HG03558 (cell line): ENCODE data around the gene DNM3.

Source experiments
- ATAC-seq: cut with Tn5 transposase; IDR thresholded peaks from one replicate; pipeline ENCODE4 v1.9.1; 2021; ENCODE audit warnings: moderate number of reproducible peaks; ENCODE audit not compliant: unreplicated experiment; ENCODE audit errors: extremely low read depth

Gene DNM3

GRCh38 chr1:172203135-172203823 lies 362.0 kb downstream of the DNM3 start:
- ATAC-seq = no peak

GRCh38 chr1:172203902-172204301 lies 362.6 kb downstream of the DNM3 start:
- no peak for ATAC-seq

GRCh38 chr1:172206256-172206655 lies 365.0 kb downstream of the DNM3 start:
- no peak for ATAC-seq

- ATAC-seq = no peak
Observed at GRCh38 chr1:172208635-172209034, 367.3 kb downstream of the DNM3 start.

- ATAC-seq = no peak
Observed at GRCh38 chr1:172211221-172211620, 369.9 kb downstream of the DNM3 start.

- no peak for ATAC-seq
Observed at GRCh38 chr1:172212124-172212523, 370.8 kb downstream of the DNM3 start.

GRCh38 chr1:172215006-172215405 lies 373.7 kb downstream of the DNM3 start:
- ATAC-seq = no peak

GRCh38 chr1:172219966-172220365 lies 378.7 kb downstream of the DNM3 start:
- ATAC-seq = no peak

- ATAC-seq = no peak
Observed at GRCh38 chr1:172220376-172220775, 379.1 kb downstream of the DNM3 start.

GRCh38 chr1:172221436-172221835 lies 380.1 kb downstream of the DNM3 start:
- ATAC-seq = no peak

GRCh38 chr1:172224871-172225270 lies 383.6 kb downstream of the DNM3 start:
- ATAC-seq = no peak

GRCh38 chr1:172229942-172230341 lies 388.6 kb downstream of the DNM3 start:
- no peak for ATAC-seq

GRCh38 chr1:172230526-172230925 lies 389.2 kb downstream of the DNM3 start:
- no peak for ATAC-seq

GRCh38 chr1:172236958-172237357 lies 395.7 kb downstream of the DNM3 start:
- ATAC-seq = no peak

- ATAC-seq = no peak
Observed at GRCh38 chr1:172238158-172238557, 396.9 kb downstream of the DNM3 start.

GRCh38 chr1:172238965-172239364 lies 397.7 kb downstream of the DNM3 start:
- no peak for ATAC-seq

GRCh38 chr1:172239901-172240300 lies 398.6 kb downstream of the DNM3 start:
- no peak for ATAC-seq

- no peak for ATAC-seq
Observed at GRCh38 chr1:172241540-172241939, 400.2 kb downstream of the DNM3 start.

GRCh38 chr1:172244865-172245264 lies 403.6 kb downstream of the DNM3 start:
- ATAC-seq = no peak

- no peak for ATAC-seq
Observed at GRCh38 chr1:172245788-172246187, 404.5 kb downstream of the DNM3 start.

GRCh38 chr1:172246521-172247390 lies 405.5 kb downstream of the DNM3 start:
- ATAC-seq = no peak

GRCh38 chr1:172251486-172251885 lies 410.2 kb downstream of the DNM3 start:
- no peak for ATAC-seq
